HepG2 (cell line): ENCODE results near the gene ANP32A. TPM values are rescaled to one million over a fixed set of nuclear protein-coding genes. Genes with fewer than 3 reads are reported as not detected.

Experiments
- EZH2 ChIP-seq: conservative IDR thresholded peaks from 2 replicates; pipeline ENCODE4 v1.6.1; 2012; ENCODE audit warnings: mild to moderate bottlenecking, low read depth, low read length, moderate library complexity
- FOXA3 ChIP-seq: IDR thresholded peaks from 2 replicates; pipeline ENCODE4 v1.6.1; 2016; ENCODE audit warnings: missing genetic modification reagents, missing compliant biosample characterization
- FOXC1 ChIP-seq: sonication (generic); formaldehyde crosslinking; IDR thresholded peaks from 2 replicates; pipeline ENCODE4 v1.8.0; 2022; ENCODE audit warnings: mild to moderate bottlenecking, missing genetic modification reagents, borderline replicate concordance
- HNRNPLL ChIP-seq: fragments of 200-400 bp; formaldehyde crosslinking; IDR thresholded peaks from 2 replicates; pipeline ENCODE4 v1.6.1; 2017; ENCODE audit warnings: mild to moderate bottlenecking, low read depth, low read length; ENCODE audit not compliant: poor library complexity, severe bottlenecking
- JUND ChIP-seq: sonication (generic); formaldehyde crosslinking; IDR thresholded peaks from 2 replicates; pipeline ENCODE4 v1.8.0; 2022; ENCODE audit warnings: mild to moderate bottlenecking, missing genetic modification reagents
- MAFF ChIP-seq: IDR thresholded peaks from 2 replicates; pipeline ENCODE4 v1.6.1; 2011; ENCODE audit warnings: low read depth, low read length, improper control_type of control experiment
- SMAD3 ChIP-seq: sonication (generic); formaldehyde crosslinking; IDR thresholded peaks from 2 replicates; pipeline ENCODE4 v1.4.0; 2020; ENCODE audit warnings: missing genetic modification reagents
- ZBTB21 ChIP-seq: sonication (generic); formaldehyde crosslinking; IDR thresholded peaks from 2 replicates; pipeline ENCODE4 v1.4.0; 2020; ENCODE audit warnings: missing genetic modification reagents
- ZNF44 ChIP-seq: sonication (generic); formaldehyde crosslinking; IDR thresholded peaks from 2 replicates; pipeline ENCODE4 v1.5.1; 2020; ENCODE audit warnings: mild to moderate bottlenecking, missing genetic modification reagents
- ZNF446 ChIP-seq: sonication (generic); formaldehyde crosslinking; IDR thresholded peaks from 2 replicates; pipeline ENCODE4 v1.5.0; 2020; ENCODE audit warnings: mild to moderate bottlenecking, missing genetic modification reagents
- ZNF550 ChIP-seq: sonication (generic); formaldehyde crosslinking; IDR thresholded peaks from 2 replicates; pipeline ENCODE4 v1.4.0; 2020; ENCODE audit warnings: mild to moderate bottlenecking, missing genetic modification reagents, borderline replicate concordance
- ZNF7 ChIP-seq: IDR thresholded peaks from 2 replicates; pipeline ENCODE4 v1.6.1; 2016; ENCODE audit warnings: missing biosample characterization, missing genetic modification reagents
- ZSCAN22 ChIP-seq: sonication (generic); formaldehyde crosslinking; IDR thresholded peaks from 2 replicates; pipeline ENCODE4 v1.4.0; 2020; ENCODE audit warnings: mild to moderate bottlenecking, missing genetic modification reagents
- polyA plus RNA-seq, 8 experiments: library from polyadenylated mRNA; depleted of rRNA in 3 of 8; stranded (reverse) in 7 of 8; unstranded in 1 of 8; fragments of >200 nt; fragmentation: Illumina TruSeq in 4 of 8; extraction: Trizol in 4 of 8; gene quantifications; 2 replicates each; pipeline versions ENCODE4 v1.2.1 to v1.2.3, GENCODE V29; 2011 to 2016; ENCODE audit warnings: low read depth in 4 of 8, missing spikeins in 1 of 8, mixed read lengths in 1 of 8; ENCODE audit not compliant: insufficient read depth in 1 of 8
- total RNA-seq, 5 experiments: library from RNA; depleted of rRNA; stranded (reverse); fragments of >200 nt; fragmentation: Illumina TruSeq; extraction: Trizol; gene quantifications; 2 replicates each; pipeline ENCODE4 v1.2.3, GENCODE V29; 2016; ENCODE audit warnings: low read depth in 1 of 5
- TF ChIP-seq, protein P1 (sequence below): sonication (generic); formaldehyde crosslinking; IDR thresholded peaks from 2 replicates; pipeline ENCODE4 v1.4.0; 2020; ENCODE audit warnings: mild to moderate bottlenecking, missing genetic modification reagents
- TF ChIP-seq, protein P2 (sequence below): sonication (generic); formaldehyde crosslinking; IDR thresholded peaks from 2 replicates; pipeline ENCODE4 v1.4.0; 2020; ENCODE audit warnings: mild to moderate bottlenecking, missing genetic modification reagents
- TF ChIP-seq, protein P3 (sequence below): sonication (generic); formaldehyde crosslinking; IDR thresholded peaks from 2 replicates; pipeline ENCODE4 v1.9.0; 2021; ENCODE audit warnings: missing genetic modification reagents, borderline replicate concordance
- TF ChIP-seq, protein P4 (sequence below): sonication (generic); formaldehyde crosslinking; IDR thresholded peaks from 2 replicates; pipeline ENCODE4 v1.8.1; 2022; ENCODE audit warnings: low read depth, mild to moderate bottlenecking, missing genetic modification reagents

The ANP32A gene
- total and polyA plus RNA-seq, 2 of the 13 experiments (the other 11 are each of a cell fraction or from before 2014, with no cell fraction given), result 60.6 to 206 TPM

DNA sequence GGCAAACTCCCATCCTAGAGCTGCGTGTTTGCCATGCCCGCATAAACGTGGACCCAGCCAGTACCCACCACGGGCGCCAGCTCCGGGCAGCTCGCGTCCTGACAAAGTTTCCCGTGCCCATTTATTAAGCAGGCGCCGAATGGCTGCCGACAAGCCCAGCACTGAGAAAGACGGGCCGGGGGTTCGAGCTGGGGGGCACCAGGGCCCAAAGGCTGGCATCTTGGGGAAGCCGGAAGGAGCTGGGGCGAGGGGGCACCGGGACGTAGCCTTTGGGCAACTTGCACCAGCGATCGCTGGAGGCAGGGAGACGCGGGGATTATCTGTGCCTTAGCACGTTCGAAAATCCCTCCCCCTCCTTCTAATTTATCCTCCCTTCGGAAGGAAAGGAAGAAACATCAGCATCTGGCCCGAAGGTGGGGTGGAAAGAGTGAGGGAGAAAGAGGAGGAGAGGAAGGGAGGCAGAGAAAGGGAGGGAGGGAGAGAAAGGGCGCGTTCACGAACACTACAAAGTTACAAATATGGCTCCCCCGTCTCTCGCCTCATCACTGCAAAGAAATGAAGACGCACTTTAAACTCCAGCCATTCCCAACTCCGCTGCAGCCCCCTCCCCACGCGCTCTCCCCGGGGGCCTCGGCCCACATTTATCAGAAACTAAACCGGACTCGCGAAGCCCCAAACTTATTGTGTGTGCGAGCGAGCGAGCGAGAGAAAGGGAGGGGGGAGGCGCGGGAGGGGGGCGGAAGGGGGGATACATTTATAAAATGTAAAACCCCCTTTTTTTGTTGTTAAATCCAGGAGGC lies 1.0 kb downstream of the ANP32A start (continued):
- TF ChIP-seq, protein P1, sequence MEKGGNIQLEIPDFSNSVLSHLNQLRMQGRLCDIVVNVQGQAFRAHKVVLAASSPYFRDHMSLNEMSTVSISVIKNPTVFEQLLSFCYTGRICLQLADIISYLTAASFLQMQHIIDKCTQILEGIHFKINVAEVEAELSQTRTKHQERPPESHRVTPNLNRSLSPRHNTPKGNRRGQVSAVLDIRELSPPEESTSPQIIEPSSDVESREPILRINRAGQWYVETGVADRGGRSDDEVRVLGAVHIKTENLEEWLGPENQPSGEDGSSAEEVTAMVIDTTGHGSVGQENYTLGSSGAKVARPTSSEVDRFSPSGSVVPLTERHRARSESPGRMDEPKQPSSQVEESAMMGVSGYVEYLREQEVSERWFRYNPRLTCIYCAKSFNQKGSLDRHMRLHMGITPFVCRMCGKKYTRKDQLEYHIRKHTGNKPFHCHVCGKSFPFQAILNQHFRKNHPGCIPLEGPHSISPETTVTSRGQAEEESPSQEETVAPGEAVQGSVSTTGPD (CRISPR knock-in tag), result no peak
- TF ChIP-seq MAFF (no peak), ZSCAN22 (CRISPR knock-in tag) (no peak), ZNF446 (no peak), JUND (CRISPR knock-in tag) (no peak), ZBTB21 (CRISPR knock-in tag) (no peak), EZH2 (no peak), ZNF44 (CRISPR knock-in tag) (no peak), ZNF550 (CRISPR knock-in tag) (no peak), HNRNPLL (peak; percentile 7), FOXC1 (no peak), SMAD3 (no peak), FOXA3 (CRISPR knock-in tag) (no peak), ZNF7 (CRISPR knock-in tag) (no peak)
- TF ChIP-seq, protein P2, sequence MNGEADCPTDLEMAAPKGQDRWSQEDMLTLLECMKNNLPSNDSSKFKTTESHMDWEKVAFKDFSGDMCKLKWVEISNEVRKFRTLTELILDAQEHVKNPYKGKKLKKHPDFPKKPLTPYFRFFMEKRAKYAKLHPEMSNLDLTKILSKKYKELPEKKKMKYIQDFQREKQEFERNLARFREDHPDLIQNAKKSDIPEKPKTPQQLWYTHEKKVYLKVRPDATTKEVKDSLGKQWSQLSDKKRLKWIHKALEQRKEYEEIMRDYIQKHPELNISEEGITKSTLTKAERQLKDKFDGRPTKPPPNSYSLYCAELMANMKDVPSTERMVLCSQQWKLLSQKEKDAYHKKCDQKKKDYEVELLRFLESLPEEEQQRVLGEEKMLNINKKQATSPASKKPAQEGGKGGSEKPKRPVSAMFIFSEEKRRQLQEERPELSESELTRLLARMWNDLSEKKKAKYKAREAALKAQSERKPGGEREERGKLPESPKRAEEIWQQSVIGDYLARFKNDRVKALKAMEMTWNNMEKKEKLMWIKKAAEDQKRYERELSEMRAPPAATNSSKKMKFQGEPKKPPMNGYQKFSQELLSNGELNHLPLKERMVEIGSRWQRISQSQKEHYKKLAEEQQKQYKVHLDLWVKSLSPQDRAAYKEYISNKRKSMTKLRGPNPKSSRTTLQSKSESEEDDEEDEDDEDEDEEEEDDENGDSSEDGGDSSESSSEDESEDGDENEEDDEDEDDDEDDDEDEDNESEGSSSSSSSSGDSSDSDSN, result peak; percentile 25; the same call in 1 of the 2 replicates
- TF ChIP-seq, protein P3, sequence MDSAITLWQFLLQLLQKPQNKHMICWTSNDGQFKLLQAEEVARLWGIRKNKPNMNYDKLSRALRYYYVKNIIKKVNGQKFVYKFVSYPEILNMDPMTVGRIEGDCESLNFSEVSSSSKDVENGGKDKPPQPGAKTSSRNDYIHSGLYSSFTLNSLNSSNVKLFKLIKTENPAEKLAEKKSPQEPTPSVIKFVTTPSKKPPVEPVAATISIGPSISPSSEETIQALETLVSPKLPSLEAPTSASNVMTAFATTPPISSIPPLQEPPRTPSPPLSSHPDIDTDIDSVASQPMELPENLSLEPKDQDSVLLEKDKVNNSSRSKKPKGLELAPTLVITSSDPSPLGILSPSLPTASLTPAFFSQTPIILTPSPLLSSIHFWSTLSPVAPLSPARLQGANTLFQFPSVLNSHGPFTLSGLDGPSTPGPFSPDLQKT (CRISPR knock-in tag), result no peak
- TF ChIP-seq, protein P4, sequence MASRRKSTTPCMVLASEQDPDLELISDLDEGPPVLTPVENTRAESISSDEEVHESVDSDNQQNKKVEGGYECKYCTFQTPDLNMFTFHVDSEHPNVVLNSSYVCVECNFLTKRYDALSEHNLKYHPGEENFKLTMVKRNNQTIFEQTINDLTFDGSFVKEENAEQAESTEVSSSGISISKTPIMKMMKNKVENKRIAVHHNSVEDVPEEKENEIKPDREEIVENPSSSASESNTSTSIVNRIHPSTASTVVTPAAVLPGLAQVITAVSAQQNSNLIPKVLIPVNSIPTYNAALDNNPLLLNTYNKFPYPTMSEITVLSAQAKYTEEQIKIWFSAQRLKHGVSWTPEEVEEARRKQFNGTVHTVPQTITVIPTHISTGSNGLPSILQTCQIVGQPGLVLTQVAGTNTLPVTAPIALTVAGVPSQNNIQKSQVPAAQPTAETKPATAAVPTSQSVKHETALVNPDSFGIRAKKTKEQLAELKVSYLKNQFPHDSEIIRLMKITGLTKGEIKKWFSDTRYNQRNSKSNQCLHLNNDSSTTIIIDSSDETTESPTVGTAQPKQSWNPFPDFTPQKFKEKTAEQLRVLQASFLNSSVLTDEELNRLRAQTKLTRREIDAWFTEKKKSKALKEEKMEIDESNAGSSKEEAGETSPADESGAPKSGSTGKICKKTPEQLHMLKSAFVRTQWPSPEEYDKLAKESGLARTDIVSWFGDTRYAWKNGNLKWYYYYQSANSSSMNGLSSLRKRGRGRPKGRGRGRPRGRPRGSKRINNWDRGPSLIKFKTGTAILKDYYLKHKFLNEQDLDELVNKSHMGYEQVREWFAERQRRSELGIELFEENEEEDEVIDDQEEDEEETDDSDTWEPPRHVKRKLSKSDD (CRISPR knock-in tag), result no peak
